GM21423 (cell line): Measurements from ENCODE around the gene POLE4.

ENCODE experiments used
- ATAC-seq: cut with Tn5 transposase; IDR thresholded peaks from one replicate; pipeline ENCODE4 v1.9.1; 2021; ENCODE audit warnings: mild to moderate bottlenecking, moderate library complexity; ENCODE audit not compliant: unreplicated experiment

POLE4 gene

DNA sequence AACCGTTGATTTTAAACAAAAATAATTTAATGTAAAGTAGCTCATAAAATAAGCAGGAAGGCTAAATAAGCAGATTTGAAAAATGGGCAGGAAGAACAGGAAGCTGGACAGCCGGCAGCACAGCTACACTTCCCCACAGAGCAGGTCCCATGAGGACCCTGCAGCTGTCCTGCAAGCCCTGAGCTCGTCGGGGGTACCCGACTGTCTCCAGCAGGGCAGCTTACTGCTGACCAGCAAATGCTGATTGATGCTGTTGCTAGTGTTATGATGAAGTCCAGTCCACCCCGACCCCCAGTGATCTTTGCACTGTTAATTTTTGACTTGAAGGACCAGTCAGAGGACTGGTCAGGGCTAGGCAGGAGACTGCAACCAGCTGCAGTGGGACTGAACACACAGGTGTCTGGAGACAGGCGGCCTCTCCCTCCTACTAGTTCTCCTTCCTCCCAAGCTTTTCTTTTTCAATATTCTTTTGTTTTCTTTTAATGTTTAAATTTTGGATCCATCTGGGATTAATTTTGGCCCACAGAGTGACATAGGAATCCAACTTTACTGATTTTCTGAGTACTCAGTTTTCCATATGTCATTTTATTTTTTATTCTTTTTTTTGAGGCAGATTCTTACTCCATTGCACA, 27.7 kb downstream of the POLE4 start:
- ATAC-seq = no peak

DNA sequence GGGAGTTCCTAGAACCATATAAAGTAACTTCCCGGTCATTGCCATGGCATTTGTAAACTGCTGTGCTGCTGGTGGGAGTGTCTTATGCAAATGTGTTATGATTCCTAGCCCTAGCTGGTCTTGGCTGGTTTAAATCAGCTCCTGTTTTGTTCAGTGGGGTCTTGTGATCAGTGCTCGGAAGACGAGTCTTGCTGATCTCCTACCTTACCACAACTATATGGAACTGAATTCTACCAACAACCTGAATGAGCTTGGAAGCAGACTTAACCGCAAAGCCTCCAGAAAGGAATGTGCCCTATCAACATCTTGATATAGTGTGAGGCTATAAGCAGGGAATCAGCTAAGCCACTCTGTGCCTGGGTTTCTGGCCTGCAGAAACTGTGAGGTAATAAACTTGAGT, 33.5 kb downstream of the POLE4 start:
- ATAC-seq = no peak

DNA sequence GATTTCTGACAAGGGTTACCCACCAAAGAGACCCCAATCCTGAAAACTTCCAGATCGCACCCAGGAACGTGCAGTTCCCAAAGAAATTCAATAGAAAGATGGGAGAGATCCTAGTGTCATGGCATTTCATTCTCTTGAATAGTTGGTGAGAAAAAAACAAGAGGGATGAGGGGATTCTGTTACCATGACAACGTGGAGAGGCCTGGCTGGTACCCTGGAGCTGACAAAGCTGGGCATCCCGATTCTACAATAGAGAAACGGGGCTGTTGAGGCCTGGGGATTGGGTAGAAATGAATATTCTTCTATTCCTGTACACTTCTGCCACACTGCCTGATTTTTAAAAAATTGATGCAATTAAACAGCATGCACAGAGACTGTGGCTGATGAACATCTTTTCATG, 41.0 kb downstream of the POLE4 start:
- no peak for ATAC-seq

DNA sequence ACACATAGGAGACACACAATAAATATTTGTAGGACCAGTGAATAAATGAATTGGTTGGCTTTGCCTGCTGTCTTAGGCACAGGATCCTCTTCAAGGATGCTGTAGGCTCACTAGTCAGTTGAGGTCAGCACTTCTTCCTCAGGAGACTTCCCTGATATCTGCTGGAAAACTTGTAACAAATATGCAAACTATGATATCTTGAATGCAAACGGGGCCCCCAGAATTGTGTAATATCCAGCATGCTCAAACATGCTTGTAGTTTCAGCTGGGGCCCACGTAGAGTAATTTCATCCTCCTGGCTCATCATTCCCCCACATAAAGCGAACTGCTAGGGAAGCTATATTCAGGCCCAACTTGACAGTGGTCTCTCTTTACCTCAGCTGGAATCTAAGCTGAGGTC, 43.6 kb downstream of the POLE4 start:
- ATAC-seq = no peak

DNA sequence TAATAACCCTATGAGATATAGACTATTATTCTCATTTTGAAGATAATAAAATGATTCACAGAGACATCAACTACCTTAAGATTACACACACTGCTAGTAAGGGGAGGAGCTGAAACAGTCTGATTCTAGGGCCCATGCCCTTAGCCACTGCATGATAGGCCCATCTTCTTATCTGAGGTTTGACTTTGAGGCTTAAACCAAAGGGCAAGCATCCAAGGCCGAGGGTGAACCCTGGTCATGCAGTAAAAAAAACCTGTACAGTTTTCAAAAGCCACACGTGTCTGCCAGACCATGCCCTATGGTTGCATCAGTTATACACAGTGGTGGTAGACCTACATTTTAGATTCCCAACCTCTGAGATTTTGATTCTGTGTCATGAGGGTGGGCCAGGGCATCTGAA, 44.8 kb downstream of the POLE4 start:
- no peak for ATAC-seq

DNA sequence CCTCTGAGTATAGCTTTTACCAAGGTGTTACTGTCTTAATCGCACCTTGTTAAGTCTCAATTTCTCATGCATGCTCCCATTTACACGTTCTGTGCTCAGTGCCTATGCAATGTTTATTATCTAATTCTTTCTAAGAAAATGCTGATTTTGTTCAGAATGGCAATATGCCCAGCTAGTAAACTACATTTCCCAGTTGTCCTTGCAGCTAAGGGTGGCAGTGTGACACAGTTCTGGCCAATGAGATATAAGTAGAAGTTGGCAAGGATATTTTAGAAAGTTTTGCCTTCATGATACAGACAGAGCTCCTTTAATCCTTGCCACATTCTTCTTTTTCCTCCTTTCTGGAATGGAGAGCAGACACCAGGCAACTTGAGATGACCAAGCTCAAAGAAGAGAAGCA, 45.3 kb downstream of the POLE4 start:
- no peak for ATAC-seq

DNA sequence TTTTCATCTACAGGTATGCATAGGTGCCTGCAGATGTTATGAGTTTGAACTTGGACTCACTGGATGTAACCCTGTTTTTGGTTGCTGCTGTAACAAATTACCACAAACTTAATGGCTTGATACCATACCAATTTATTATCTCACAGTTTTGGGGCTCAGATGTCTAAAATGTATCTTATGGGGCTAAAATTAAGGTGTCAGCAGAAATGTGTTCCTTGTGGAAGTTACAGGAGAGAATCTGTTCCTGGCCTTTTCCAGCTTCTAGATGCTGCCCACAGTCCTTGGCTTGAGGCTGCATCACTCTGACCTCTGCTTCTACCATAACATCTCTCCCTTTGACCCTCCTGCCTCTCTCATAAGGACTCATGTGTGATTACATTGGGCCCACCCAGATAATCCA, 47.6 kb downstream of the POLE4 start:
- ATAC-seq = no peak

DNA sequence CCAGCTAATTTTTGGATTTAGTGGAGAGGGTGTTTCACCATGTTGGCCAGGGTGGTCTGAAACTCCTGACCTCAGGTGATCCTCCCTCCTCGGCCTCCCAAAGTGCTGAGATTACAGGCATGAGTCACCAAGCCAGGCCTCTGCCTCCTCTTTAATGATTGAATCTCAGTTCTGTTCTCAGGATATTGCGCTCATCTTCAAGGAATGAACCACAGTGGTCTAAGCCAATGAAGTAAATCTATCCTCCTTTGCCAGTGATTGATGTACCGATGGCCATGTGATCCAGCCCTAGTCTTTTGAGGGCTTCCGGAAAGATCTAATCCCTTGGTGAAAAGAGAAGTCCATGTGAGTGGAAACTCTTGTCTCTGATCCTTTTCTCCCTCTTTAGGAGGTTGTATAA, 48.6 kb downstream of the POLE4 start:
- ATAC-seq = no peak

DNA sequence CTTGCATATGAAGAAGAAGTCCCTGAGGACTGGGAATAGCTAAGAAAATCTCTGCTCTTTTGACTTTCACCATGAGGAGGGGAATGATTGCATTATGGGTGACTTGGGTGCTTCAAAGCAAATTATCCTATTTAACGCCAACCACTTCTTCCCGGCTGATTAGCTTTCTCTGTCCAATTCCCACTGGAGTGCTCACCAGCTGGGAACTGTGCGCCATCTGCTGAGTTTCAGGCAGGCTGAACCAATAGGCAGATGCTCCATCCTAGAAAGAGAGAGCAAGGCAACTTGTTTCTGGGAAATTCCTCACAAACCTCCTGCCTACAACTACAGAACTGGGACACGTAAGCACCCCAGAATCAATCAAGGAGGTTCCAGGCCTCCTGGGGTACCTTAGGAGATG, 49.4 kb downstream of the POLE4 start:
- ATAC-seq = no peak

DNA sequence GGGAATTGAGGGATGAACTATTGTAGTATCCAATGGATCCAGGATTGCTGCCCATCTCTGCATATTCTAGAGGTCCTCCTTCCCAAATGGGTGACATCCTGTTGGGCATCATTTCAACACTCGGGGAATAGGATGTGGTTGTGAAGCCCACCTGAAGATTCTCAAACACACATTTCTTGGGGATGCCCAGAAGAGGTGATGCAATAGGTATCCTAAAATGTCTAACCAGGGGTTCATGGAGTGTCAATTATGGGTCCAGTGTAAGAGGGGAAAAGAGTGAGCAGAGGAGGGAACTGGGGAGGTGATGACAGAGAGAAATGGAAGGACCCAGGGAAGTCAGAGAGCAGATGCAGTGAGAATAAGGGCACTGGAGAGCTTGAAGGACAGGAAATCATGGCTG, 52.1 kb downstream of the POLE4 start:
- no peak for ATAC-seq

DNA sequence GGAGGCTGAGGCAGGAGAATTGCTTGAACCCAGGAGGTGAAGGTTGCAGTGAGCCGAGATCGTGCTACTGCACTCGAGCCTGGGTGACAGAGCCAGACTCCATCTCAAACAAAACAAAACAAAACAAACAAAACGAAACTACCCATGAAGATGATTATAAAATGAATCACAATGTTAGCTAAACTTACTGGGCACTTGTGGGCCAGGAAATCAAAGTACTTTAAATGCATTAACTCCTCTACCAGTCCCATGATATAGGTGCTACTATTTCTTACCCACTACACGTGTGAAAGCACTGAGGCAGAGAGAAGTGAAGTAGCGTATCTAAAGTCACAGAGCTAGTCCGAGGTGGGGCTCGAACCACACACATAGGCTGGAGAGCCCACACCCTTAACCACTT, 53.6 kb downstream of the POLE4 start:
- no peak for ATAC-seq

DNA sequence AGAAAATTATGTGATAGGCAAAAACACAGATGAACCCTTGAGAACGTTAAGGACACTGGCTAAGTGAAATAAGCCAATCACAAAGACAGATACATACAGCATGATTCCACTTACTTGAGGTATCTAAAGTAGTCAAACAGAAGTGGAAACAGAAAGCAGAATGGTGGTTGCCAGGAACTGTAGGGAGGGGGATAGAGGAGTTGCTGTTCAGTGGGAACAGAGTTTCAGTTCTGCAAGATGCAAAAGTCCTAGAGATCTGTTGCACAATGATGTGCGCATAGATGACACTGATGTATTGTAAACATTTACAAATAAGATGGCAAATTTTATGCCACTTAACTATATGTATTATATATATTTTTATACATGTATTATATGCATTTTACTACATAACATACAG, 59.7 kb downstream of the POLE4 start:
- no peak for ATAC-seq
